ENCODE data around the gene ZBTB25. TPM values are rescaled to one million over a fixed set of nuclear protein-coding genes. Genes with fewer than 3 reads are reported as not detected.

ZBTB25 gene
- total and polyA plus RNA-seq, 10 donors: 5.0 to 27.5 (median 17.6) TPM

DNA sequence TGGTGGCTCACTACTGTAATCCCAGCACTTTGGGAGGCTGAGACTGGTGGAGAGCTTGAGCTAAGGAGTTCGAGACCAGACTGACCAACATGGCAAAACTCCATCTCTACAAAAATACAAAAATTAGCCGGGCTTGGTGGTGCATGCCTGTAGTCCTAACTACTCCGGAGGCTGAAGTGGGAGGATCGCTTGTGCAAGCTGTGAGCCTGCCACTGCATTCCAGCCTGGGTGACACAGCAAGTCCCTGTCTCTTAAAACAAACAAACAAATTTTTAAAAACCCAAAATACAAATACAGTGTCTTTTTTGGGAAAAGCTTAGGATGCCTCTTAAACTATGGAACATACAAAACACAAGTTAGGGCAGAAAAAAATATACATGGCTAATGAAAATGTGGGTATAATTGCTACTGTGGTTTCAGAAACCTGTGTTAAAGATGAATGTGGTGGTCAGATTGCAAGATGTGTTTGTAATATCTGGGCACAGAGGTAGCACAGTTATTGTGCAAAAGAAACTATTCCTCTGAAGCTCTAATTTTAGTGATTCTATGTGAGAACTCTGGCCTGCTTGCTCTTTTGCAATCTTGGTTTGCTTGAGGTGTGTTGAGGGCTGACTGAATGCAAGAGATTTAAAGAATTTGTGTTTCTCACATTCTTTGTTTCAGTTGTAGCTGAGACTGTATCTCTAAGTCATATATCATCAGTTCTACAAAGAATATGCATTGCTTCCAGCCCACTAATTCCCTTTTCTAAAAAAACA, 33.0 kb upstream of the ZBTB25 start:
- H3K4me1 ChIP-seq: peaks cover 6 to 29% (median 19%) of the 10 kb centered on the region in 6 donors
- intact Hi-C loops (cut with DNase I; ENCODE audit: low total_unique reads): no loop called here
- no peak overlapping the region for H3K27ac ChIP-seq
- H3K36me3 ChIP-seq: no peaks in the 10 kb centered on the region
- peaks cover 0 to 13% (median 10%) of the 10 kb centered on the region in 7 donors for H3K27me3 ChIP-seq (replicated peaks in 1 of 7)
- no peak overlapping the region for H3K4me3 ChIP-seq
- TF ChIP-seq POLR2A (IDR thresholded peaks at IDR 0.05) (no peak), POLR2AphosphoS5 (IDR thresholded peaks at IDR 0.05) (no peak), CTCF (IDR thresholded peaks at IDR 0.05 in 8 of 11, conservative IDR thresholded peaks at IDR 0.05 in 3 of 11) (no peak)
- peaks cover 0 to 10% (median 7%) of the 10 kb centered on the region in 8 donors for H3K9me3 ChIP-seq
- 82 to 92% (median 86%) methylated on average over 4 of the region's 4 CpGs for WGBS, 5 donors
- no peak for DNase-seq

GRCh38 chr14:64531567-64531966, 27.9 kb upstream of the ZBTB25 start:
- H3K4me3 ChIP-seq: no peak overlapping the region
- H3K27me3 ChIP-seq (replicated peaks in 1 of 7): no peaks in the 10 kb centered on the region
- WGBS, 5 donors: 54 to 79% (median 76%) methylated on average over 2 of the region's 2 CpGs
- TF ChIP-seq POLR2AphosphoS5 (IDR thresholded peaks at IDR 0.05): no peak
- no peak for TF ChIP-seq CTCF (IDR thresholded peaks at IDR 0.05 in 8 of 11, conservative IDR thresholded peaks at IDR 0.05 in 3 of 11)
- H3K36me3 ChIP-seq: peaks cover 0 to 9% (median 0%) of the 10 kb centered on the region in 6 donors
- H3K27ac ChIP-seq: no peak overlapping the region
- peaks cover 0 to 14% (median 0%) of the 10 kb centered on the region in 6 donors for H3K4me1 ChIP-seq
- no peak for DNase-seq
- H3K9me3 ChIP-seq: no peaks in the 10 kb centered on the region
- intact Hi-C loops (cut with DNase I; ENCODE audit: low total_unique reads): no loop called here

DNA sequence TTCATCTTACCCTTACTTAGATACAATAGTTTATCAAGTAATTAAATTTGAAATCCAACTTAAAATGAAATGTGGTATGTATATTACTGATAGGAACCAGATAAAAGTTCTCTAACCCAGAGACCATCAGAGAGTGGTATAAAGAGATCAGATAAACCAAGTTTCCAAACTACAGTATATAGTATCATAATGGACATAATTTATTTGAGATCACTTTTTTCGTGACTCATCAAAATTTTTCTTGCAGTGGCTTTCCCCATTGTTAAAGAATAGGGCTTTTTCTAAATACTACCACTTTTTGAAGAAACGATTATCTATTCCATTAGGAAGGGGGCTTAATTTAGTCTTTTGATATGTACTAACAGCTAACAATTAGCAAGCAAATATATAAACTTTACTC, 21.7 kb upstream of the ZBTB25 start:
- WGBS, 5 donors: 91 to 97% (median 95%) methylated on average over 2 of the region's 2 CpGs
- no peak for DNase-seq
- Histone ChIP-seq H3K27ac (no peak overlapping the region), H3K27me3 (replicated peaks in 1 of 7) (no peaks in the 10 kb centered on the region), H3K4me1 (peaks cover 0 to 20% (median 0%) of the 10 kb centered on the region in 6 donors), H3K9me3 (no peaks in the 10 kb centered on the region), H3K4me3 (no peak overlapping the region), H3K36me3 (peaks cover 0 to 67% (median 22%) of the 10 kb centered on the region in 6 donors)
- intact Hi-C loops (cut with DNase I; ENCODE audit: low total_unique reads): no loop called here
- TF ChIP-seq POLR2AphosphoS5 (IDR thresholded peaks at IDR 0.05): no peak

DNA sequence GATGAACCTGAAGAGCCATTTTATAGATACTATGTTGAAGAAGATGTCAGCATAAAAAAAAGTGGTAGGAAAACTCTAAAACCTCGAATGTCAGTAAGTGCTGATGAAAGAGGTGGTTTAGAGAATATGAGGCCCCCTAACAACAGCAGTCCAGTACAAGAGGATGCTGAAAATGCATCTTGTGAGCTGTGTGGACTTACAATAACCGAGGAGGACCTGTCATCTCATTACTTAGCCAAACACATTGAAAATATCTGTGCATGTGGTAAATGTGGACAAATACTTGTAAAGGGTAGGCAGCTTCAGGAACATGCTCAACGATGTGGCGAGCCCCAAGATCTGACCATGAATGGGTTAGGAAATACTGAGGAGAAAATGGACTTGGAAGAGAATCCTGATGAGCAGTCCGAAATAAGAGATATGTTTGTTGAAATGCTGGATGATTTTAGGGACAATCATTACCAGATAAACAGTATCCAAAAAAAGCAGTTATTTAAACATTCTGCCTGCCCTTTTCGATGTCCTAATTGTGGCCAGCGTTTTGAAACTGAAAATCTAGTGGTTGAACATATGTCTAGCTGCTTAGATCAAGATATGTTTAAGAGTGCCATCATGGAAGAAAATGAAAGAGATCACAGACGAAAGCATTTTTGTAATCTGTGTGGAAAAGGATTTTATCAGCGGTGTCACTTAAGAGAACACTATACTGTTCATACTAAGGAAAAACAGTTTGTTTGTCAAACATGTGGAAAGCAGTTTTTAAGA, 19.1 kb upstream of the ZBTB25 start:
- Histone ChIP-seq H3K9me3 (no peaks in the 10 kb centered on the region), H3K36me3 (peaks cover 0 to 67% (median 22%) of the 10 kb centered on the region in 6 donors), H3K4me1 (peaks cover 0 to 31% (median 5%) of the 10 kb centered on the region in 6 donors), H3K4me3 (no peak overlapping the region), H3K27ac (no peak overlapping the region), H3K27me3 (replicated peaks in 1 of 7) (no peaks in the 10 kb centered on the region)
- DNase-seq: no peak
- intact Hi-C loops (cut with DNase I; ENCODE audit: low total_unique reads): no loop called here
- no peak for TF ChIP-seq POLR2AphosphoS5 (IDR thresholded peaks at IDR 0.05)
- no peak for TF ChIP-seq CTCF (IDR thresholded peaks at IDR 0.05 in 8 of 11, conservative IDR thresholded peaks at IDR 0.05 in 3 of 11)
- TF ChIP-seq POLR2A (IDR thresholded peaks at IDR 0.05): no peak
- WGBS, 5 donors: 85 to 90% (median 86%) methylated on average over 9 of the region's 9 CpGs

Measured in spleen (tissue), 11 donors.